ENCODE data around the gene RTEL1. TPM values are rescaled to one million over a fixed set of nuclear protein-coding genes. Genes with fewer than 3 reads are reported as not detected.

Gene RTEL1
- total RNA-seq, 1 experiment from 2014 or later = 22.4 TPM

GRCh38 chr20:63681609-63682142, 23.6 kb downstream of the RTEL1 start:
- DNase-seq = no peak
- no peak overlapping the region for H3K4me3 ChIP-seq (ENCODE audit: insufficient read depth, low read depth, low read length)
- H3K27me3 ChIP-seq (ENCODE audit: control insufficient read depth, insufficient read depth, low read length) = no peaks in the 10 kb centered on the region

GRCh38 chr20:63682384-63683139, 24.4 kb downstream of the RTEL1 start:
- no peak for DNase-seq
- peaks cover 4% of the 10 kb centered on the region; the same call in 1 of the 2 replicates for H3K36me3 ChIP-seq (replicated peaks; ENCODE audit: control insufficient read depth, insufficient read depth, low read length)
- H3K27me3 ChIP-seq (ENCODE audit: control insufficient read depth, insufficient read depth, low read length) = no peaks in the 10 kb centered on the region
- no peak overlapping the region for H3K4me3 ChIP-seq (ENCODE audit: insufficient read depth, low read depth, low read length)

More at GRCh38 chr20:63681609-63682142, 23.6 kb downstream of the RTEL1 start:
- H3K36me3 ChIP-seq (replicated peaks; ENCODE audit: control insufficient read depth, insufficient read depth, low read length) = peaks cover 5% of the 10 kb centered on the region

- Histone ChIP-seq H3K36me3 (replicated peaks; ENCODE audit: control insufficient read depth, insufficient read depth, low read length) (no peaks in the 10 kb centered on the region), H3K27me3 (ENCODE audit: control insufficient read depth, insufficient read depth, low read length) (no peaks in the 10 kb centered on the region), H3K4me3 (ENCODE audit: insufficient read depth, low read depth, low read length) (no peak overlapping the region)
- DNase-seq = no peak
These were observed 27.3 kb downstream of the RTEL1 start for GRCh38 chr20:63685269-63686026.

- Histone ChIP-seq H3K4me3 (ENCODE audit: insufficient read depth, low read depth, low read length) (no peak overlapping the region), H3K27me3 (ENCODE audit: control insufficient read depth, insufficient read depth, low read length) (no peaks in the 10 kb centered on the region), H3K36me3 (replicated peaks; ENCODE audit: control insufficient read depth, insufficient read depth, low read length) (no peaks in the 10 kb centered on the region)
- no peak for DNase-seq
These were observed 28.0 kb downstream of the RTEL1 start for GRCh38 chr20:63686094-63686491.

GRCh38 chr20:63686492-63687321, 28.6 kb downstream of the RTEL1 start:
- DNase-seq = peak; percentile 70
- Histone ChIP-seq H3K36me3 (replicated peaks; ENCODE audit: control insufficient read depth, insufficient read depth, low read length) (no peaks in the 10 kb centered on the region), H3K4me3 (ENCODE audit: insufficient read depth, low read depth, low read length) (no peak overlapping the region), H3K27me3 (ENCODE audit: control insufficient read depth, insufficient read depth, low read length) (no peaks in the 10 kb centered on the region)

- DNase-seq = no peak
- Histone ChIP-seq H3K36me3 (replicated peaks; ENCODE audit: control insufficient read depth, insufficient read depth, low read length) (no peaks in the 10 kb centered on the region), H3K27me3 (ENCODE audit: control insufficient read depth, insufficient read depth, low read length) (no peaks in the 10 kb centered on the region), H3K4me3 (ENCODE audit: insufficient read depth, low read depth, low read length) (no peak overlapping the region)
These were observed 29.5 kb downstream of the RTEL1 start for GRCh38 chr20:63687419-63688178.

GRCh38 chr20:63688228-63689045, 30.3 kb downstream of the RTEL1 start:
- H3K27me3 ChIP-seq (ENCODE audit: control insufficient read depth, insufficient read depth, low read length) = no peaks in the 10 kb centered on the region
- DNase-seq = no peak
- H3K36me3 ChIP-seq (replicated peaks; ENCODE audit: control insufficient read depth, insufficient read depth, low read length) = no peaks in the 10 kb centered on the region
- H3K4me3 ChIP-seq (ENCODE audit: insufficient read depth, low read depth, low read length) = no peak overlapping the region

- Histone ChIP-seq H3K36me3 (replicated peaks; ENCODE audit: control insufficient read depth, insufficient read depth, low read length) (peaks cover 1% of the 10 kb centered on the region; the same call in 1 of the 2 replicates), H3K27me3 (ENCODE audit: control insufficient read depth, insufficient read depth, low read length) (no peaks in the 10 kb centered on the region), H3K4me3 (ENCODE audit: insufficient read depth, low read depth, low read length) (no peak overlapping the region)
- no peak for DNase-seq
These were observed 31.2 kb downstream of the RTEL1 start for GRCh38 chr20:63689046-63690002.

- H3K27me3 ChIP-seq (ENCODE audit: control insufficient read depth, insufficient read depth, low read length) = no peaks in the 10 kb centered on the region
These were observed 32.1 kb downstream of the RTEL1 start for GRCh38 chr20:63690003-63690897.

GRCh38 chr20:63690898-63691710, 33.0 kb downstream of the RTEL1 start:
- DNase-seq = peak; percentile 76
- no peaks in the 10 kb centered on the region for H3K27me3 ChIP-seq (ENCODE audit: control insufficient read depth, insufficient read depth, low read length)
- no peak overlapping the region for H3K4me3 ChIP-seq (ENCODE audit: insufficient read depth, low read depth, low read length)
- peaks cover 1% of the 10 kb centered on the region; the same call in 1 of the 2 replicates for H3K36me3 ChIP-seq (replicated peaks; ENCODE audit: control insufficient read depth, insufficient read depth, low read length)

More at GRCh38 chr20:63690003-63690897, 32.1 kb downstream of the RTEL1 start:
- H3K4me3 ChIP-seq (ENCODE audit: insufficient read depth, low read depth, low read length) = no peak overlapping the region
- DNase-seq = no peak
- peaks cover 1% of the 10 kb centered on the region; the same call in 1 of the 2 replicates for H3K36me3 ChIP-seq (replicated peaks; ENCODE audit: control insufficient read depth, insufficient read depth, low read length)

Measured in H7 (cell line).